ENCODE measurements around the gene C6orf47. TPM values are rescaled to one million over a fixed set of nuclear protein-coding genes. Genes with fewer than 3 reads are reported as not detected.

Gene C6orf47
- total and polyA plus RNA-seq, 2 of the 8 experiments (the other 6 are each of a cell fraction or from before 2014, with no cell fraction given) = 4.7 to 14.6 TPM

DNA sequence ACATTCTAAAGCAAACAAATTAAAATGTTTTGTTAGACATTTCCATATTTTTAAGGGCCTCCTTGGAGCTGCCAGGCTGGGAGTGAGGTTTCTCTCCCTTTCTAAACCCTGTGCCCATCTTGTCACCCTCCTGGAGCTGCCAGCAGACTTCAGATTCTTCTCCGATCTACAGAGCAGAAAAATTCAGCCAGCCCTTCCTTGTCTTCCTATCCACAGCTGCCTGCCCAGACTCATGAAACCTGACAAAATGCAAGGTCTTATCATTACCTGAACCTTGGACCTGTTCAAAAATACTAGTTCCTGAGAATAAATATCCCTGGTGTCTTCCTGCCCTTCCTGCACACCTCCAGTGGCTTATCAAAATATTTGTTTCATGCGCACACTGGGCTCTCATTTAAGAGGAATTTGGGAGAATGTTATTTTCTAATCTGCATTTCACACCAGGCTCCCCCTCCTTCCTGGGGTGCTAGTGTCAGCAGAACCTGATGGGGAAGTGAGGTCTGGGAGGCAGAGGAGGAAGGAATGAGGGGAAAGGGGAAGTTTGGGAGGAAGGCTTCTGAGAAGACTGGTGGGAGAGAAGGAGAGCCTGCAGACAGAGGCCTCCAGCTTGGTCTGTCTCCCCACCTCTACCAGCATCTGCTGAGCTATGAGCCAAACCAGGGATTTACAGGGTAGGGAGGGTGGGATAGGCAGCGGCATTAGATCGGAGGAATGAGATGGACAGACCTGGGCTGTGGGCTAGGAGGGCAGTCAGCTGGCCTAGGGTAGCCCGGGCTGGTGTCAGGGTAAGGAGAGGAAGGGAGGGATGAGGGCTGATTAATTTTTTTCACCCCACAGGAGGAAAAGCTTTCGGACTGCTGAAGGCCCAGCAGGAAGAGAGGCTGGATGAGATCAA, 45.6 kb downstream of the C6orf47 start, which contains the start of gene AIF1:
AIF1 (plus strand) TSS at position 551 of the 895 bp plus-strand sequence; CDS start at position 647, 96 bp downstream.
- peaks cover 2 to 12% (median 6%) of the 10 kb centered on the region in 4 experiments; a peak in 6 of 7 replicates for H3K4me1 ChIP-seq (replicated peaks in 1 of 4; ENCODE audit: control insufficient read depth in 3 of 4, insufficient read depth in 4 of 4, low read length in 3 of 4)
- no peak within 1 kb of the TSS; a peak in 2 of 8 replicates for H3K4me3 ChIP-seq (ENCODE audit: extremely low read depth in 1 of 4, insufficient read depth in 2 of 4, low read depth in 3 of 4, low read length in 4 of 4)
- H3K9ac ChIP-seq (replicated peaks in 1 of 4; ENCODE audit: extremely low read depth in 1 of 4, low read depth in 3 of 4, low read length in 3 of 4) = no peak within 1 kb of the TSS
- peak within 1 kb of the TSS; percentile 87; the same call in 1 of the 2 replicates for H2BK12ac ChIP-seq (ENCODE audit: low read depth, low read length)
- H2BK120ac ChIP-seq (replicated peaks; ENCODE audit: low read depth, low read length) = no peak within 1 kb of the TSS
- WGBS, 2 experiments (ENCODE audit: extremely low coverage in 1 of 2, insufficient coverage in 1 of 2, insufficient read length in 1 of 2, insufficient replicate concordance in 2 of 2, low coverage in 1 of 2, low lambda C conversion rate in 2 of 2, missing lambda C conversion rate in 1 of 2) = 79% methylated on average over 6 of the region's 6 CpGs; no CpG with 5 or more reads in 1 of the 2 experiments
- no peaks in the 10 kb centered on the region for H3K9me3 ChIP-seq (ENCODE audit: insufficient read depth in 2 of 2, low read depth in 1 of 2, low read length in 1 of 2)
- FAIRE-seq (no peak), DNase-seq (ENCODE audit: low read depth in 1 of 2, low spot score in 2 of 2) (no peak)
- H3K27me3 ChIP-seq (replicated peaks in 1 of 4; ENCODE audit: control insufficient read depth in 3 of 4, extremely low read depth in 1 of 4, insufficient read depth in 3 of 4, low read length in 3 of 4) = no peaks in the 10 kb centered on the region
- H3K23ac ChIP-seq (ENCODE audit: insufficient read length) = no peak within 1 kb of the TSS
- H3K4ac ChIP-seq (replicated peaks; ENCODE audit: insufficient read length, low read depth, low read length) = peak within 1 kb of the TSS; percentile 44
- no peak within 1 kb of the TSS for H3K27ac ChIP-seq (ENCODE audit: low read depth, low read length)
- H2BK5ac ChIP-seq (ENCODE audit: low read depth, low read length) = peak within 1 kb of the TSS; percentile 66; the same call in 1 of the 2 replicates
- H3K79me2 ChIP-seq (ENCODE audit: control insufficient read depth in 1 of 2, insufficient read depth in 2 of 2, low read length in 2 of 2) = no peaks in the 10 kb centered on the region
- H2AK5ac ChIP-seq (ENCODE audit: low read depth, low read length) = peak within 1 kb of the TSS; percentile 94; the same call in 1 of the 2 replicates
- H2BK15ac ChIP-seq (ENCODE audit: low read length) = peak within 1 kb of the TSS; percentile 98; the same call in 1 of the 2 replicates
- H4K91ac ChIP-seq (replicated peaks; ENCODE audit: insufficient read length, low read length) = no peak within 1 kb of the TSS
- CTCF ChIA-PET (ENCODE audit: partially characterized antibody) = interaction anchor here (0.7 to 4.5 kb wide), 8 partner anchors 9 to 118 kb away, joined by 3 to 45 read pairs (median 6); partner anchors contain the start of gene ATP6V1G2
- H3K23me2 ChIP-seq (ENCODE audit: low read depth, low read length) = peaks cover 4% of the 10 kb centered on the region; the same call in 1 of the 2 replicates
- H2AFZ ChIP-seq (ENCODE audit: low read length) = peak within 1 kb of the TSS; percentile 17
- H4K8ac ChIP-seq (ENCODE audit: extremely low read depth, insufficient read depth, low read length) = 0 out of 2 replicates have a peak within 1 kb of the TSS, but pooled peaks have one; percentile 58
- no peaks in the 10 kb centered on the region for H4K20me1 ChIP-seq (replicated peaks in 1 of 2; ENCODE audit: control insufficient read depth in 1 of 2, insufficient read depth in 2 of 2, low read length in 2 of 2)
- POLR2A ChIA-PET (ENCODE audit: partially characterized antibody) = interaction anchor here (0.5 to 34.9 kb wide), 11 partner anchors 11 to 284 kb away, joined by 3 to 883 read pairs (median 3); partner anchors contain the start of genes APOM, ATP6V1G2, BAG6 and C6orf47
- no peak within 1 kb of the TSS for H3K56ac ChIP-seq (replicated peaks; ENCODE audit: insufficient read length, low read depth, low read length)
- 0 out of 2 replicates have a peak within 1 kb of the TSS, but pooled peaks have one; percentile 72 for H2BK20ac ChIP-seq (ENCODE audit: low read length)
- no peak within 1 kb of the TSS for H4K5ac ChIP-seq (ENCODE audit: insufficient read length, low read depth, low read length)
- no peaks in the 10 kb centered on the region for H3K79me1 ChIP-seq (ENCODE audit: low read depth, low read length)
- H3K18ac ChIP-seq (ENCODE audit: extremely low read depth, low read length) = peak within 1 kb of the TSS; percentile 48; the same call in 1 of the 2 replicates
- no peak within 1 kb of the TSS for H3K14ac ChIP-seq (ENCODE audit: insufficient read length)
- H3K4me2 ChIP-seq (ENCODE audit: insufficient read depth in 1 of 2, low read depth in 2 of 2, low read length in 2 of 2) = peak within 1 kb of the TSS in 1 of 2 experiments; percentile 24; a peak in 1 of 4 replicates
- H3K36me3 ChIP-seq (ENCODE audit: control insufficient read depth in 2 of 4, insufficient read depth in 4 of 4, low read length in 3 of 4) = no peaks in the 10 kb centered on the region
- TF ChIP-seq EZH2 (IDR thresholded peaks at IDR 0.05; ENCODE audit: low read depth, low read length, severe bottlenecking) (no peak), BACH1 (IDR thresholded peaks at IDR 0.05; ENCODE audit: low read length) (no peak), POLR2A (IDR thresholded peaks at IDR 0.05; ENCODE audit: control extremely low read depth in 1 of 2, low read depth in 2 of 2, low read length in 2 of 2) (no peak), RXRA (IDR thresholded peaks at IDR 0.05; ENCODE audit: insufficient read depth, low read depth, low read length) (no peak), ZNF274 (IDR thresholded peaks at IDR 0.05; ENCODE audit: borderline replicate concordance, extremely low read depth, low read length) (no peak), BRCA1 (IDR thresholded peaks at IDR 0.05; ENCODE audit: low read depth, low read length) (no peak), TEAD4 (IDR thresholded peaks at IDR 0.05; ENCODE audit: low read depth, low read length) (no peak)
- TF ChIP-seq, protein P1, sequence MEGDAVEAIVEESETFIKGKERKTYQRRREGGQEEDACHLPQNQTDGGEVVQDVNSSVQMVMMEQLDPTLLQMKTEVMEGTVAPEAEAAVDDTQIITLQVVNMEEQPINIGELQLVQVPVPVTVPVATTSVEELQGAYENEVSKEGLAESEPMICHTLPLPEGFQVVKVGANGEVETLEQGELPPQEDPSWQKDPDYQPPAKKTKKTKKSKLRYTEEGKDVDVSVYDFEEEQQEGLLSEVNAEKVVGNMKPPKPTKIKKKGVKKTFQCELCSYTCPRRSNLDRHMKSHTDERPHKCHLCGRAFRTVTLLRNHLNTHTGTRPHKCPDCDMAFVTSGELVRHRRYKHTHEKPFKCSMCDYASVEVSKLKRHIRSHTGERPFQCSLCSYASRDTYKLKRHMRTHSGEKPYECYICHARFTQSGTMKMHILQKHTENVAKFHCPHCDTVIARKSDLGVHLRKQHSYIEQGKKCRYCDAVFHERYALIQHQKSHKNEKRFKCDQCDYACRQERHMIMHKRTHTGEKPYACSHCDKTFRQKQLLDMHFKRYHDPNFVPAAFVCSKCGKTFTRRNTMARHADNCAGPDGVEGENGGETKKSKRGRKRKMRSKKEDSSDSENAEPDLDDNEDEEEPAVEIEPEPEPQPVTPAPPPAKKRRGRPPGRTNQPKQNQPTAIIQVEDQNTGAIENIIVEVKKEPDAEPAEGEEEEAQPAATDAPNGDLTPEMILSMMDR (IDR thresholded peaks at IDR 0.05; ENCODE audit: control extremely low read depth in 1 of 3, insufficient read depth in 1 of 3, low read depth in 1 of 3, low read length in 3 of 3) = no peak
